ENCODE results near the gene ZAR1. TPM values are rescaled to one million over a fixed set of nuclear protein-coding genes. Genes with fewer than 3 reads are reported as not detected.

The ZAR1 gene
- total and polyA plus RNA-seq, 9 of the 15 experiments (the other 6 are each of a cell fraction or from before 2014, with no cell fraction given) = 0.07 to 0.84 (median 0.28) TPM; not detected in 1

DNA sequence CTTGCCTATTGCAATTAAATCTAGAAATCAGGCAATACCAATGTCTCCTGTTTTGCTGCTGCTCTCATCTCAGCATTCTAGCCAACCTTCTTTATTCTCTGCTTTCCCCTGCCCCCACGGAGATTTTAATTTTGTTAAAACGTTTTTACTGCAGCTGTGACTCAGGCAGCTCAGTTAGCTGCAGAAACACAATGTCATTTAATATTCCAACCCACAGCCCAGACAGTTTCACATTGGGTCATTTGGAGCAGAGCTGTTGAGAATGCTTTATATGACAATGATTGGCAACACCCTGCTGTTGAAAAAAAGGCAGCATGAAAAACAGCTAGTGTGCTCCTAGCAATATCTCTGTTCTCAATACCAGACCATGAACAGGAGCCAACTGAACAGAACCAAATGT lies 19.5 kb upstream of the ZAR1 start:
- H3K9me3 ChIP-seq (replicated peaks; ENCODE audit: control insufficient read depth, insufficient read depth, low read depth, low read length) = no peaks in the 10 kb centered on the region
- no peaks in the 10 kb centered on the region for H3K36me3 ChIP-seq (ENCODE audit: control insufficient read depth, insufficient read depth, low read length)
- H3K4me2 ChIP-seq (ENCODE audit: insufficient read depth, low read length) = no peak overlapping the region
- TF ChIP-seq MAZ (CRISPR knock-in tag; conservative IDR thresholded peaks at IDR 0.05 in 1 of 2, IDR thresholded peaks at IDR 0.05 in 1 of 2) = no peak
- TF ChIP-seq, protein P1, sequence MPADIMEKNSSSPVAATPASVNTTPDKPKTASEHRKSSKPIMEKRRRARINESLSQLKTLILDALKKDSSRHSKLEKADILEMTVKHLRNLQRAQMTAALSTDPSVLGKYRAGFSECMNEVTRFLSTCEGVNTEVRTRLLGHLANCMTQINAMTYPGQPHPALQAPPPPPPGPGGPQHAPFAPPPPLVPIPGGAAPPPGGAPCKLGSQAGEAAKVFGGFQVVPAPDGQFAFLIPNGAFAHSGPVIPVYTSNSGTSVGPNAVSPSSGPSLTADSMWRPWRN (IDR thresholded peaks at IDR 0.05; ENCODE audit: low read depth) = no peak
- no peak for TF ChIP-seq ZBED1 (IDR thresholded peaks at IDR 0.05)
- TF ChIP-seq GTF2E2 (tag; IDR thresholded peaks at IDR 0.05) = no peak
- no peak for TF ChIP-seq SMARCC2 (IDR thresholded peaks at IDR 0.05; ENCODE audit: low read depth)
- no peak for TF ChIP-seq NFE2 (IDR thresholded peaks at IDR 0.05; ENCODE audit: low read depth)
- no peak for TF ChIP-seq ETS2 (tag; IDR thresholded peaks at IDR 0.05; ENCODE audit: borderline replicate concordance, poor library complexity, severe bottlenecking)
- TF ChIP-seq HDAC6 (IDR thresholded peaks at IDR 0.05; ENCODE audit: low read depth, low read length) = no peak
- TF ChIP-seq NCOA1 (IDR thresholded peaks at IDR 0.05; ENCODE audit: low read depth) = no peak
- no peak for TF ChIP-seq HEY1 (CRISPR knock-in tag; IDR thresholded peaks at IDR 0.05; ENCODE audit: borderline replicate concordance)
- TF ChIP-seq, protein P2, sequence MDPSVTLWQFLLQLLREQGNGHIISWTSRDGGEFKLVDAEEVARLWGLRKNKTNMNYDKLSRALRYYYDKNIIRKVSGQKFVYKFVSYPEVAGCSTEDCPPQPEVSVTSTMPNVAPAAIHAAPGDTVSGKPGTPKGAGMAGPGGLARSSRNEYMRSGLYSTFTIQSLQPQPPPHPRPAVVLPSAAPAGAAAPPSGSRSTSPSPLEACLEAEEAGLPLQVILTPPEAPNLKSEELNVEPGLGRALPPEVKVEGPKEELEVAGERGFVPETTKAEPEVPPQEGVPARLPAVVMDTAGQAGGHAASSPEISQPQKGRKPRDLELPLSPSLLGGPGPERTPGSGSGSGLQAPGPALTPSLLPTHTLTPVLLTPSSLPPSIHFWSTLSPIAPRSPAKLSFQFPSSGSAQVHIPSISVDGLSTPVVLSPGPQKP (CRISPR knock-in tag; IDR thresholded peaks at IDR 0.05) = no peak
- TF ChIP-seq ZNF212 (CRISPR knock-in tag; IDR thresholded peaks at IDR 0.05) = no peak
- no peak for TF ChIP-seq ZNF561 (CRISPR knock-in tag; conservative IDR thresholded peaks at IDR 0.05)
- TF ChIP-seq, protein P3, sequence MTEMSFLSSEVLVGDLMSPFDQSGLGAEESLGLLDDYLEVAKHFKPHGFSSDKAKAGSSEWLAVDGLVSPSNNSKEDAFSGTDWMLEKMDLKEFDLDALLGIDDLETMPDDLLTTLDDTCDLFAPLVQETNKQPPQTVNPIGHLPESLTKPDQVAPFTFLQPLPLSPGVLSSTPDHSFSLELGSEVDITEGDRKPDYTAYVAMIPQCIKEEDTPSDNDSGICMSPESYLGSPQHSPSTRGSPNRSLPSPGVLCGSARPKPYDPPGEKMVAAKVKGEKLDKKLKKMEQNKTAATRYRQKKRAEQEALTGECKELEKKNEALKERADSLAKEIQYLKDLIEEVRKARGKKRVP (CRISPR knock-in tag; IDR thresholded peaks at IDR 0.05) = no peak
- 3% methylated on average over 2 of the region's 2 CpGs for WGBS (ENCODE audit: insufficient coverage, low coverage, missing lambda C conversion rate)
- CTCF ChIA-PET (ENCODE audit: low intra/inter-chr PET ratio) = no interaction called here
- intact Hi-C loops (cut with micrococcal nuclease) (no loop called here), in situ Hi-C loops (cut with MboI) (no loop called here)
- no peaks in the 10 kb centered on the region; a peak in 1 of 5 replicates for H3K27me3 ChIP-seq (ENCODE audit: control insufficient read depth in 2 of 2, insufficient read depth in 2 of 2, low read length in 2 of 2)
- FAIRE-seq (no peak), DNase-seq (ENCODE audit: extremely low read depth in 1 of 4, low spot score in 3 of 4) (no peak), ATAC-seq (no peak)
- POLR2A ChIA-PET = no interaction called here
- BruUV-seq (replicated peaks) = no TSS peak
- H3K4me3 ChIP-seq = no peak overlapping the region
- no peak overlapping the region for H3K9ac ChIP-seq (ENCODE audit: insufficient read depth in 1 of 2, low read depth in 2 of 2, low read length in 2 of 2)
- H2AFZ ChIP-seq (ENCODE audit: low read depth, low read length) = no peak overlapping the region
- H4K20me1 ChIP-seq (replicated peaks; ENCODE audit: control insufficient read depth, insufficient read depth, low read length) = no peaks in the 10 kb centered on the region
- H3K4me1 ChIP-seq (replicated peaks in 1 of 2; ENCODE audit: control insufficient read depth in 2 of 2, insufficient read depth in 2 of 2, low read length in 2 of 2) = no peaks in the 10 kb centered on the region; a peak in 1 of 5 replicates
- no peaks in the 10 kb centered on the region for H3K9me1 ChIP-seq (ENCODE audit: control insufficient read depth, insufficient read depth, low read length)
- no peaks in the 10 kb centered on the region for H3K79me2 ChIP-seq (ENCODE audit: control insufficient read depth, insufficient read depth, low read length)
- no peak overlapping the region for H3K27ac ChIP-seq (ENCODE audit: extremely low read depth, low read depth, low read length)

Data from K562 (cell line).